ENCODE measurements around the gene RCC2.

RCC2 gene

GRCh38 chr1:17359031-17359430 lies 80.4 kb downstream of the RCC2 start:
- no peak for DNase-seq
- in situ Hi-C loops (cut with HindIII; ENCODE audit: low pct_ligation_motif_present, low pct_unique_long_range_greater_than_20kb, low sequenced_read_pairs): no loop called here

GRCh38 chr1:17358557-17358956 lies 80.9 kb downstream of the RCC2 start:
- DNase-seq: no peak
- in situ Hi-C loops (cut with HindIII; ENCODE audit: low pct_ligation_motif_present, low pct_unique_long_range_greater_than_20kb, low sequenced_read_pairs): no loop called here

Data from ACHN (cell line).